Articular chondrocyte of knee joint (primary cell): ENCODE results near the gene CNNM2. TPM values are rescaled to one million over a fixed set of nuclear protein-coding genes. Genes with fewer than 3 reads are reported as not detected.

Experiments used
- small RNA-seq: library from RNA; depleted of rRNA; stranded (forward); fragments of <200 nt; gene quantifications from one replicate; pipeline ENCODE3, GENCODE V24; 2012
- total RNA-seq: library from RNA; depleted of rRNA; stranded (reverse); fragments of >200 nt; gene quantifications from 2 replicates; pipeline ENCODE4 v1.2.3, GENCODE V29; 2012

Gene CNNM2
- total RNA-seq = 5.5 and 6.9 TPM in 2 replicates

DNA sequence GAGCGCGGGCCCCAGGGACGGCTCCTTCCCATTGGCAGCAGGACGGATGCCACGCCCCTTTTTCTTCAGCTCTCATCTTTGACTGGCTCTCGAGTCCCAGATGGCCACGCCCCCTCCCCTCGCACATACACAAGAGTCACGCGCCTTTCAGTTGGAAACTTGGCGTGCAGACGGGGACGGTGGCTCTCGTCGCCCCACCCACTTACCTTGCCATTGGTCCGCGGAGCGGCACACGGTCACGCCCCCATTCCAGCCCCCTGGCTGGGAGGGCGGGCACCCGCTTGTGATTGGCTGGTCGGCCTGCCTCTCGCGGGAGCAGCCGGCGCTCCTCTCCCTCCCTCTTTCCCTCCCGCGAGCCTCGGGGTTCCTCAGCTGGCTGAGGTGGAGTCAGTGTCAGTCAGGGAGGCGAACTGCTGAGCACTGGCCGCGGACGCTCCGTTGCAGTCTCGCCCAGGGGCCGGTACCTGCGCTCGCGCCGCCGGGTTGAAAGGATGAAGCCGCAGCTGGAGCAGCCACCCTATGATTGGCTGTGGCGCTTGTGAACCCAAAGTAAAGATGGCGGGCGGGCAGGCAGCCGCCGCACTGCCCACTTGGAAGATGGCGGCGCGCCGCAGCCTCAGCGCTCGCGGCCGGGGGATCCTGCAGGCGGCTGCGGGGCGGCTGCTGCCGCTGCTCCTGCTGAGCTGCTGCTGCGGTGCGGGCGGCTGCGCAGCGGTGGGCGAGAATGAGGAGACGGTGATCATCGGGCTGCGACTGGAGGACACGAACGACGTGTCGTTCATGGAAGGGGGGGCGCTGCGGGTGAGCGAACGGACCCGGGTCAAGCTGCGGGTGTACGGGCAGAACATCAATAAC, at the start of gene CNNM2:
CNNM2 (plus strand) TSS at position 333 of the 855 bp plus-strand sequence; CDS start at position 520, 187 bp downstream.

DNA sequence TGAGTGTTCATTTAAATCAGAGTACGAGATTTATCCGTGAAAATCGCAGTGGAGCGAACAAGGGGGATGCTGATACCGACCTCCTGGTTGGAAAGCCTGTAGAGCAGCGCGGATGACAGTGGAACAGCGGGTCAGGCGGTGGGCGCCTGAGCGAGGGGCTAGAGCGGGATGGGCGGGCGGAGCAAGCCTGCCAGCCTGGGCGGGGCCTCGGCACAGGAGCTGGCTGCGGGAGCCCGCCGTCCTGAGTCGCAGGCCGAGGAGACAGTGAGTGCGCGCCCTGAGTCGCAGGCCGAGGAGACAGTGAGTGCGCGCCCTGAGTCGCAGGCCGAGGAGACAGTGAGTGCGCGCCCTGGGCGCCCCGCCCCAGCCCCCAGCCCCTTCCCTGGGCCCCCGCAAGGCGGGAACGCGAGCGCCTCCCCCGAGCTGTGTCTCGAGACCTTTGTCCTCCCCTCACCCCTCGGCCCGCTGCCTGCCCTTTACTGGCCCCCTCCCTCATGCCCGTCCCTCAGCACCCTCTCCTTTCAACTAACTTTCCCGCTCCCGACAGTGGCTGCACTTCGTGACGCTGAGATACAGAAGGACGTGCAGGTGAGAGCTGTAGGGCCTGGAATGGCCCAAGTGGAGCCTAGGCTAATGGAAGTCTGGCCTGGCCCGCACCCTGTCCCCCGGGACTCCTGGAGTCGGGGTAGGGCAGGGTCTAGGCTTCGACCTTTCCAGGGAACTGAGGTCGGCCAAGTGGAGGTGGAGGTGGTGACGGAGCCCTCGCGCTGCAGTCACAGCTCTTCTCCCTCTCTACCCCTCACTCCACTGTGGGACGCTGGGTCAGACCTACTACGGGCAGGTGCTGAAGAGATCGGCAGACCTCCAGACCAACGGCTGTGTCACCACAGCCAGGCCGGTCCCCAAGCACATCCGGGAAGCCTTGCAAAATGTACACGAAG, 48.6 kb upstream of the CNNM2 start, which contains the start of gene AS3MT:
AS3MT (plus strand) TSS at position 213 of the 941 bp plus-strand sequence; CDS start at position 336, 123 bp downstream.

Small RNA genes within 50 kb of the gene (small RNA-seq; reads per million reads assigned to genes)
- gene AS3MT (not detected), gene RF00026 (not detected), gene RF02271 (not detected)

Other genes with a start within 250 kb of the CNNM2 start
- gene ARL3, start 203.9 kb upstream of the CNNM2 start, total RNA-seq = 6.3 and 7.8 TPM in 2 replicates
- gene SFXN2, start 203.7 kb upstream of the CNNM2 start, total RNA-seq = 2.7 and 5.4 TPM in 2 replicates
- gene WBP1L, start 174.3 kb upstream of the CNNM2 start, total RNA-seq = 121 and 137 TPM in 2 replicates
- gene CYP17A1, start 80.9 kb upstream of the CNNM2 start, total RNA-seq = not detected in 2 replicates
- gene BORCS7, start 64.0 kb upstream of the CNNM2 start, total RNA-seq = 27.7 and 30.2 TPM in 2 replicates
- 10.2 and 12.2 TPM in 2 replicates for gene AS3MT, start 48.8 kb upstream of the CNNM2 start, total RNA-seq